ENCODE measurements around the gene WDR12. TPM values are rescaled to one million over a fixed set of nuclear protein-coding genes. Genes with fewer than 3 reads are reported as not detected.
"Not testable (repeated sequence)": the region's sequence is repeated elsewhere in the genome, so short reads cannot be mapped to it uniquely, and the experiment has no call there.

Gene WDR12
- total RNA-seq, 2 experiments from 2014 or later, result 66.3 to 69.1 TPM

DNA sequence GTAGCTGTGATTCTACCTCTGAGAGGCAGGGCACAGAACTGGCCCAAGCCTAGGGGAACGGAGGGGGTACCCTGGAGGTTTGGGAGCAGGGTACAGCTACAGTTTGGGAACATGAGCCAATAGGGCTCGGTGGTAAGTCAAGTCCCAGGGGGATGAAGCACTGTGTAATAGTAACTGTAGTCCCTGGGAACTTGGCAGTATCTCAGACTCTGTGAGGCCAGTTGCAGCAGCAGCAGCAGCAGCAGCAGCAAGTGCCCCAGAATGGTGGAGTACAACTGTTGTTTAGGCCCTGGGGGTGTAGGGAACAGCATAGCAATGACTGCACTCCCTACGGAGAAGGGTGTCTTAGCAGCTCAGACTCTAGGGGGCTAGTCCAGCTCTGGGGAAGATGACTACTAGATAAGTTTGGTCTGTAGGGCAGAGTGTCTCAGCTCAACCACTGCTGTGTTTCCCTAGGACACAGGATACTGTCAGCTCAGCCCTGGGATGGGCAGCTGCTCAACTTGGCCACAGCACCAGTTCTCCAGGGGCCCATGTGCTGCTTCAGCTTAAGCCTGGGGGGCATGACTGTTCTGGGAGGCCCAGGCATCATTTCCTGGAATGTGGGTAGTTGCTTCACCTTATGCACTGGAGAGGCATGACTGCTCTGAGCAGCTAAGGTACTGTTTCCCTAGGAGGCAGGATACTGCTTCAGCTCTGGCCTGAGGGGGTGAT is 21.1 kb upstream of the WDR12 start:
- Mint-ChIP-seq H3K9me3 (ENCODE audit: insufficient read depth) (no peaks in the 10 kb centered on the region), H3K27ac (no peak overlapping the region), H3K4me1 (ENCODE audit: low read depth) (no peaks in the 10 kb centered on the region), H3K36me3 (ENCODE audit: low read depth) (peaks cover 10% of the 10 kb centered on the region), H3K27me3 (ENCODE audit: low read depth) (no peaks in the 10 kb centered on the region), H3K4me3 (no peak overlapping the region)
- ChIA-PET POLR2A (no interaction called here), CTCF (interaction anchor here (1.8 kb wide), 1 partner anchor 10 kb away, joined by 4 read pairs; no protein-coding TSS in a partner anchor)
- DNase-seq (no peak), ATAC-seq (no peak)

DNA sequence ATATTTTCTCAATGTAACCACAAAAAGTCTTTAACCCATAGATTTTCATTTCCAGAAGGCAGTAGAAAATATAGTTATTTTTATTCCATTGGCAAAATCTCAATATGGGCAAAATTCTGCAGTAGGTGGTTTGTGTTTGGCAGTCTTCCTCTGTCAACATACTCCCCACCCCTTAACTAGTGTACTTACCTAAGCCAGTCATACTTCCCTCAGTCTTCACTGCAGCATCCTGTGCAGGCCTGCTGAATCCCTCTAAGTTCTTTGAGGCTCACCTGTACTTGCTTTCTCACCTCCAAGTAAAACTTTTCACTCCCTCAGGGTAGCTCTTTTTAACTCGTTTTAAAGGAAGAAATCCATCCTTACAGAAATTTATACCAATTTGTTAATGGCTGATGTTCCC is 7.4 kb upstream of the WDR12 start:
- H3K36me3 Mint-ChIP-seq (ENCODE audit: low read depth), result peaks cover 8% of the 10 kb centered on the region
- H3K27ac Mint-ChIP-seq, result no peak overlapping the region
- no peak for DNase-seq
- no peaks in the 10 kb centered on the region for H3K9me3 Mint-ChIP-seq (ENCODE audit: insufficient read depth)
- no peak overlapping the region for H3K4me3 Mint-ChIP-seq
- POLR2A ChIA-PET, result no interaction called here
- H3K27me3 Mint-ChIP-seq (ENCODE audit: low read depth), result no peaks in the 10 kb centered on the region
- H3K4me1 Mint-ChIP-seq (ENCODE audit: low read depth), result no peaks in the 10 kb centered on the region
- no peak for ATAC-seq
- CTCF ChIA-PET, result interaction anchor here (1.2 kb wide), 1 partner anchor 287 kb away, joined by 3 read pairs; no protein-coding TSS in a partner anchor

DNA sequence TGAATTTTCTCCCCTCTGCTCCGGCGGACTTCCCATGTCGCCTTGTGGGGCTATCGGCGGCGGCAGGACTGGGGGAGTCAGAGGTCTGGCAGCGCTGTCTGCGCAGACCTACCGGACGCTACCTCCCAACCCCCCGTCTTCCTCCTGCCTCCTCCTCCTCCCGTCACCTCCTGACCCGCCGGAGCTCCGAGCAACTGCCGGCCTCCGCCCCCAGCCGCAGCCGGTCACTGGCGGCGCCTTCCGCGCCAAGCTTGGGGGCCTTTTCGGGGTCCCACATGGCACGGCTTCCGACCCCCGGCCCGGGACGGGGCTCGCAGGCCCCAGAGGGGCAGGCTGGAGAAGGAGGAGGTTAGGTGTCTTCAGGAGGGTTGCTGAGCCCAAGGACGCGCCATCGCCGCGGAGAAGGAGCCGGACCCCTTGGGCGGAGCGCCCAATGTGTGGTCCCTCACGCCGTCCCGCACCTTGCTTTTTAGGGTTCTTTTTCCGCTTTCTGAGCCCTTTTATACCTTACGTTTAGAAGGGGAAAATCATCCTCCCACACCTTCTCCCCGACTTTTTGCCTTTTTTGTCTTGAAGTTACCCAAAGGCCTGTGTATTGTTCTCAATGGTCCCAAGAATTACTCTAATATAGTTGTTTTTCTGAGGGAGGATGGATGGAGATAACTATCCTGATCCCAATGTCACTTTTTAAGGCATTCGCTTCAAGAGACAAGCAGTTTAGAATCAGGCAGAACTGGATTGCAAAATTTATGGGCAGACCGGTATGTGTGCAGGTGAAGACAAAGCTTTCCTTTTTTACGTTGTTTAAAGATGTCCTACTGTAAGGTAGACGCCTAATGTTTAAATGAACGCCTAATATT is 1.1 kb upstream of the WDR12 start:
- H3K4me1 Mint-ChIP-seq (ENCODE audit: low read depth), result peaks cover 24% of the 10 kb centered on the region
- DNase-seq; H3K36me3 Mint-ChIP-seq (ENCODE audit: low read depth); H3K27me3 Mint-ChIP-seq (ENCODE audit: low read depth); H3K9me3 Mint-ChIP-seq (ENCODE audit: insufficient read depth): not testable (repeated sequence)
- ChIA-PET CTCF (interaction anchor here (1.7 kb wide), 1 partner anchor 42 kb away, joined by 5 read pairs; no protein-coding TSS in a partner anchor), POLR2A (interaction anchor here (0.8 to 1.5 kb wide), 2 partner anchors 34 to 326 kb away, joined by 5 to 6 read pairs; partner anchors contain the start of gene CYP20A1)
- peak; percentile 67 for ATAC-seq
- peak overlapping the region; percentile 100 for H3K4me3 Mint-ChIP-seq
- peak overlapping the region; percentile 99 for H3K27ac Mint-ChIP-seq

DNA sequence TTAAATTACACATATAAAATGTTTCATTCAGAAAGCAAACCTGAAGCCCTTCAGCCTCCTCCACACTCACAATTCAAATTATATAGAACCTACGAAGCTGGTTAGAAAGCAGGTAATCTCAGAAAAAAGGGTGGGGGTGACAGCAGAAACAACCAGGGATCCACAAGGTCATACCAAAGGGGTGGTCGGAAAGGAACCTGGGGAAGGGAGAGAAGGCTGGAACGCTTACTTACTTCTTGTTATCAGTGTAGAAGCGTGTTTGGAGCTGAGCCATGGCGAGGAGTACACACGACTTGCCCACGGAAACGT is 316 bp downstream of the WDR12 start:
- Mint-ChIP-seq H3K4me3 (peak overlapping the region; percentile 100), H3K36me3 (ENCODE audit: low read depth) (peaks cover 6% of the 10 kb centered on the region), H3K27ac (peak overlapping the region; percentile 99), H3K27me3 (ENCODE audit: low read depth) (no peaks in the 10 kb centered on the region), H3K9me3 (ENCODE audit: insufficient read depth) (no peaks in the 10 kb centered on the region), H3K4me1 (ENCODE audit: low read depth) (peaks cover 24% of the 10 kb centered on the region)
- no peak for DNase-seq
- CTCF ChIA-PET, result interaction anchor here (0.7 to 1.7 kb wide), 4 partner anchors 13 to 323 kb away, joined by 3 to 5 read pairs (median 4); no protein-coding TSS in a partner anchor
- POLR2A ChIA-PET, result interaction anchor here (0.6 to 1.5 kb wide), 2 partner anchors 107 to 328 kb away, joined by 4 to 6 read pairs; partner anchors contain the start of gene CYP20A1
- ATAC-seq, result no peak

DNA sequence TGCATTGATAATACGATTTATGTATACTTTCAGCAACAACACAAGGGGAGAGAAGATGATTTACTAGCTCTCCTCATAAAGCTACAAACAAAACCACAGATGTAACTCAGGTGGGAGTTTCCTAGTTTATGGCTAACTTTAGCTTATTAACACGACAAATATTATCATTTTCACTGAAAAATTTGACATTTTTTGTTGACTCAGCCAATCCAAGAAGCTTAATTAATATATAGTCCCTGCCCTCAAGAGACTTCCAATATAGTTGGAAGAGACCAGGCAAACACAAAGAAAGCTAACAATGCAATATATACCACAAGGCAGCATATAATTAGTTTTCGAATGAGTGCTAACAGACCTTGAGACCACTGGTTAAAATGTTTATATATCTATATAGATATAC is 775 bp downstream of the WDR12 start:
- H3K4me3 Mint-ChIP-seq, result peak overlapping the region; percentile 100
- DNase-seq, result no peak
- ChIA-PET CTCF (interaction anchor here (1.1 to 1.7 kb wide), 3 partner anchors 40 to 322 kb away, joined by 3 to 5 read pairs (median 4); no protein-coding TSS in a partner anchor), POLR2A (interaction anchor here (1.5 kb wide), 1 partner anchor 328 kb away, joined by 6 read pairs; the partner anchor contains the start of gene CYP20A1)
- H3K4me1 Mint-ChIP-seq (ENCODE audit: low read depth), result peaks cover 24% of the 10 kb centered on the region
- peaks cover 9% of the 10 kb centered on the region for H3K36me3 Mint-ChIP-seq (ENCODE audit: low read depth)
- no peak for ATAC-seq
- peak overlapping the region; percentile 49 for H3K27ac Mint-ChIP-seq
- H3K9me3 Mint-ChIP-seq (ENCODE audit: insufficient read depth), result no peaks in the 10 kb centered on the region
- no peaks in the 10 kb centered on the region for H3K27me3 Mint-ChIP-seq (ENCODE audit: low read depth)

DNA sequence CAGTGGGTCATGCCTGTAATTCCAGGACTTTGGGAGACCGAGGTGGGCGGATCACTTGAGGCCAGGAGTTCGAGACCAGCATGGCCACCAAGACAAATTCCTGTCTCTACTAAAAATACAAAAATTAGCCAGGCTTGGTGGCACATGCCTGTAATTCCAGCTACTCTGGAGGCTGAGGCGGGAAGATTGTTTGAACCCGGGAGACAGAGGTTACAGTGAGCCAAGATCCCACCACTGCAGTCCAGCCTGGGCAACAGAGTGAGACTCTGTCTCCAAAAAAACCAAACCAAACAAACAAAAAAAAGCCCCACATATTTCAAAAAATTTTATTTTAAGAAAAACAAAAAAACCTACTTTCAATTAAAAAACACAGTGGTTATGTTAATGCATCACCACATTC is 1.2 kb downstream of the WDR12 start:
- CTCF ChIA-PET, result interaction anchor here (1.1 to 1.3 kb wide), 2 partner anchors 82 to 322 kb away, joined by 3 to 4 read pairs; no protein-coding TSS in a partner anchor
- H3K27ac Mint-ChIP-seq, result peak overlapping the region; percentile 49
- peaks cover 24% of the 10 kb centered on the region for H3K4me1 Mint-ChIP-seq (ENCODE audit: low read depth)
- ATAC-seq; POLR2A ChIA-PET; DNase-seq; H3K27me3 Mint-ChIP-seq (ENCODE audit: low read depth); H3K9me3 Mint-ChIP-seq (ENCODE audit: insufficient read depth): not testable (repeated sequence)
- H3K4me3 Mint-ChIP-seq, result peak overlapping the region; percentile 100
- H3K36me3 Mint-ChIP-seq (ENCODE audit: low read depth), result peaks cover 14% of the 10 kb centered on the region

DNA sequence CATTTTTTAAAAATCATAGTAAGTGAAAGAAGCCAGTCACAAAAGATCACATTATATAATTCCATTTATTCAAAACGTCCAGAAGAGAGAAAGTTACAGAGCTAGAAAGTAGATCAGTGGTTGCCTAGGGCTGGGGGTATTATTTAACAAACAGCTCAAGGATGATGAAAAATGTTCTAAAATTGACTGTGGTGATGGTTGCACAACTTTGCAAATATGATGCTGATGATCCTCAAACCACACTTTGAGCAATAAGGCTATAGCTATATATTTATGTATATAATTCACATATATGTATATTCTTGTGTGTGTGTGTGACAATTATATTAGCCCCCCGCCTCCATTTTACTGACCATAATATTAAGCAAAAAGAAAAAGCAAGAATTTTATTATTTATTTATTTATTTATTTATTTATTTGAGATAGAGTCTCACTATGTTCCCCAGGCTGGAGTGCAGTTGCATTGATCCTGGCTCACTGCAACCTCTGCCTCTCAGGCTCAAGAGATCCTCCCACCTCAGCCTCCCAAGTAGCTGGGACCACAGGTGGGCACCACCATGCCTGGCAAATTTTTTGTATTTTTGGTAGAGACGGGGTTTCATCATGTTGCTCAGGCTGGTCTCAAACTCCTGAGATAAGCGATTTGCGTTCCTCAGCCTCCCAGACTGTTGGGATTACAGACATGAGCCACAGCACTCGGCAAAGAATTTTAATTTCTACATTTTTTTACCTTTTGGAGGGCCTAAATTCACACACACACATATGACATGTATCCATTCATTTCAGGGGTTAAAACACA is 1.9 kb downstream of the WDR12 start:
- Mint-ChIP-seq H3K27me3 (ENCODE audit: low read depth) (no peaks in the 10 kb centered on the region), H3K4me1 (ENCODE audit: low read depth) (peaks cover 26% of the 10 kb centered on the region), H3K36me3 (ENCODE audit: low read depth) (peaks cover 18% of the 10 kb centered on the region), H3K27ac (no peak overlapping the region), H3K9me3 (ENCODE audit: insufficient read depth) (no peaks in the 10 kb centered on the region), H3K4me3 (peak overlapping the region; percentile 100)
- POLR2A ChIA-PET, result no interaction called here
- ATAC-seq (no peak), DNase-seq (no peak)
- CTCF ChIA-PET, result no interaction called here

DNA sequence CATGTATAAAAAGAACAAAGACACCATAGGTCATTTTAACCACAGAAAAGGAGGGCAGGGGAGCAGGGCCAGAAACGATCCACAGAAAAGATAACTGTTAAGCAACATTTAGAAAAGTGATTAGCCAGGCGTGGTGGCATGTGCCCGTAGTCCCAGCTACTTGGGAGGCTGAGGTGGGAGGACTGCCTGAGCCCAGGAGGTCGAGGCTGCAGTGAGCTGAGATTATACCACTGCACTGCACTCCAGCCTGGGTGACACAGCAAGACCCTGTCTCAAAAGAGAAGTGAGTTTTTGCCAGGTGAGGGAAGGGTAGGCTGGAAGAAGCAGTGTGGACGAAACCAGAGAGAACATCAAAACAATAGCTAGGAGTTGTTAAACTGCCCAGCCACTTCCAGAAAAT is 3.3 kb downstream of the WDR12 start:
- CTCF ChIA-PET, result no interaction called here
- Mint-ChIP-seq H3K9me3 (ENCODE audit: insufficient read depth) (no peaks in the 10 kb centered on the region), H3K27me3 (ENCODE audit: low read depth) (no peaks in the 10 kb centered on the region), H3K4me3 (no peak overlapping the region), H3K4me1 (ENCODE audit: low read depth) (peaks cover 29% of the 10 kb centered on the region), H3K36me3 (ENCODE audit: low read depth) (peaks cover 26% of the 10 kb centered on the region), H3K27ac (no peak overlapping the region)
- DNase-seq (no peak), ATAC-seq (no peak)
- POLR2A ChIA-PET, result no interaction called here

DNA sequence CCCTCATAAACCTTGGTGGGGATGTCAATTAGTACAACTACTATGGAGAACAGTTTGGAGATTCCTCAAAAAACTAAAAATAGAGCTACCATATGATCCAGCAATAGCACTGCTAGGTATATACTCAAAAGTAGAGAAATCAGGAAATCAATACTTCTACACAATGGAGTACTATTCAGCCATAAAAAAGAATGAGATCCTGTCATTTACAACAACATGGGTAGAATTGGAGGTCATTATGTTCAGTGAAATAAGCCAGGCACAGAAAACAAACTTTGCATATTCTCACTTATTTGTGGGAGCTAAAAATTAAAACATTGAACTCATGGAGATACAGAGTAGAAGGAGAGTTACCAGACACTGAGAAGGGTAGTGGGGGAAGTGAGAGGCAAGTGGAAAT is 6.0 kb downstream of the WDR12 start:
- H3K27ac Mint-ChIP-seq; H3K27me3 Mint-ChIP-seq (ENCODE audit: low read depth); H3K4me3 Mint-ChIP-seq; DNase-seq; ATAC-seq; POLR2A ChIA-PET; H3K9me3 Mint-ChIP-seq (ENCODE audit: insufficient read depth): not testable (repeated sequence)
- H3K4me1 Mint-ChIP-seq (ENCODE audit: low read depth), result peaks cover 22% of the 10 kb centered on the region
- CTCF ChIA-PET, result interaction anchor here (1.3 kb wide), 1 partner anchor 317 kb away, joined by 3 read pairs; no protein-coding TSS in a partner anchor
- H3K36me3 Mint-ChIP-seq (ENCODE audit: low read depth), result peaks cover 24% of the 10 kb centered on the region

DNA sequence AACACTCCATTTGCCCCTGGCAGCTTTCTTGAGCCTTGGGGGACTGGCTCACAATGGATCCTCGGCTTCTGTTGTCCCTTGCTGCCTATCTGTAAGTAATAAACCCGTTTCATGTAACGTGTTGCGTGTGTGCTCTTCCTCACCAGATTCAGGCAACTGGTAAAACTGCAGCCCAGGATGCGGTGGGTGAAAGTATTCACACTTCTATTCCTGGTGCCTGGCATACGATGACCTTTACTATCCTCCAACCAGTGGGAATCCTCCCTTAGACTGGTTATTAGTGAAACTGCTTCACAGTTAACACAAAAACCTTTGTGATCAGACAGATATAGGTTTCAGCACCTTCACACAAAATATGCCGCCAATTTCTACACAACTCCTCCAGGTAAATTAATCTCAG is 26.3 kb downstream of the WDR12 start:
- POLR2A ChIA-PET, result no interaction called here
- Mint-ChIP-seq H3K4me1 (ENCODE audit: low read depth) (peaks cover 2% of the 10 kb centered on the region), H3K9me3 (ENCODE audit: insufficient read depth) (no peaks in the 10 kb centered on the region), H3K4me3 (no peak overlapping the region), H3K27me3 (ENCODE audit: low read depth) (no peaks in the 10 kb centered on the region), H3K27ac (no peak overlapping the region), H3K36me3 (ENCODE audit: low read depth) (peaks cover 23% of the 10 kb centered on the region)
- DNase-seq (no peak), ATAC-seq (no peak)
- CTCF ChIA-PET, result no interaction called here

DNA sequence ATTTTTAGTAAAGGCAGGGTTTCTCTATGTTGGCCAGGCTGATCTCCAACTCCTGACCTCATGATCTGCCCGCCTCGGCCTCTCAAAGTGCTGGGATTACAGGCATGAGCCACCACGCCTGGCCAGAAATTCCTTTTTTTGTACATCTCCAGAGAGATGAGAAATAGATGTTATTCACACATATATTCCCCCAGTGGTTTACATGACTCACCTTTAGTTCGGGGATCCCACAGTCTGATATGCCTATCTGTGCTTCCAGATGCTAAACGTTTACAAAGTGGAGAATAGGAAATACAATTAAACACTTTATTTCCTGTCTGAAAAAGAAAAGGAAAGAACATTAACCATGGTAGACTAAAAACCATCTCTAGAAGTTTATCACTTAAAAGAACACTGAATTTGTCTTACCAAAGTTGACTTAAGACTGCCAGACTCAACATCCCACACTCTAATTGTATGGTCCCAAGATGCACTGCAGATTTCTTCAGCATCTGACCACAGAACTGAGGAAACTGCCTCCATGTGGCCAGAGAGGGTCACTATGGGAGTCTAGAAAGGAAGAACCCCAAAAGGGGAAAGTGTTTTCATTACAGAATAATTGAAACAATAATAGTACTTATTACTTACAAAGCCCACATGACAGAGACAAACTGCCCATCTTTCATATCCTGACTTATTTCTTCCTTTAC is 27.3 kb downstream of the WDR12 start:
- ATAC-seq, result no peak

More for the DNA sequence above, 27.3 kb downstream of the WDR12 start:
- Mint-ChIP-seq H3K9me3 (ENCODE audit: insufficient read depth) (no peaks in the 10 kb centered on the region), H3K36me3 (ENCODE audit: low read depth) (peaks cover 22% of the 10 kb centered on the region), H3K27ac (no peak overlapping the region), H3K4me1 (ENCODE audit: low read depth) (peaks cover 2% of the 10 kb centered on the region), H3K4me3 (no peak overlapping the region), H3K27me3 (ENCODE audit: low read depth) (no peaks in the 10 kb centered on the region)
- CTCF ChIA-PET, result interaction anchor here (0.7 kb wide), 1 partner anchor 16 kb away, joined by 3 read pairs; no protein-coding TSS in a partner anchor
- DNase-seq, result no peak
- POLR2A ChIA-PET, result no interaction called here
